ENCODE results near the gene ZNF326.
"Not testable (repeated sequence)": the region's sequence is repeated elsewhere in the genome, so short reads cannot be mapped to it uniquely, and the experiment has no call there.

Gene ZNF326

DNA sequence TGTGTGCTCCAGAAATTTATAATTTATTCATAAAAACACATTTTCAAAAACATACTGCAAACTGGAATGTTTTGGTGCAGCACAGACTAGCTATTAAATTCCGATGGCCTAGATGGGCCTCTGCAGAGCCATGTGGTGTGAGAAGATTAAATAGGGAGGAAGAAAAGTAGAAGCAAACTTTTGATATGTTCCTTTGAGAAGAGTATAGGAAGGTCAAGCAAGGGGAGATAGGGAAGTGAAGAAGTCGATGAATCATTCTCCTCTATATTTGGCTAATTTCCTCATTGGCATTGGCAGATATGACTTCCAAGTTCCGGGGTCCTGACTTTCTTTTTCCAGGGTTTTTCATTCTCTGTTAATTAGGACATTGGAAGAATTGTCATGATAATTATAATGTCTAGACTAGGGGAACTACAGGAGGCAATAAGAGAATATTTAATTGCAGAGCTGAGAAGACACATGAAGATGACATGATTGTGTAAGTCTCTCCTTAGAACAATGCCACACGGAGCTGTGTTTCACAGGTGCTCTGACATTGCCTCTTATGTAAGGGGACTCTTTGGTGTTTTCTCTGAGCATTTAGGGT lies 19.3 kb upstream of the ZNF326 start:
- Histone ChIP-seq H3K36me3 (ENCODE audit: control insufficient read depth, low read length) (no peaks in the 10 kb centered on the region), H3F3A (ENCODE audit: control insufficient read depth, insufficient read depth) (no peaks in the 10 kb centered on the region), H3K9me3 (ENCODE audit: control insufficient read depth, insufficient read depth, low read length) (no peaks in the 10 kb centered on the region), H3K4me1 (ENCODE audit: control insufficient read depth, low read length) (no peaks in the 10 kb centered on the region), H3K9me2 (replicated peaks; ENCODE audit: control insufficient read depth, low read length) (no peaks in the 10 kb centered on the region), H3K4me2 (ENCODE audit: low read length) (no peak overlapping the region), H3K79me2 (ENCODE audit: control insufficient read depth, low read length) (no peaks in the 10 kb centered on the region), H3K27me3 (ENCODE audit: control insufficient read depth, low read length) (0 out of 2 replicates have a peak, but pooled peaks cover 3% of the 10 kb centered on the region), H3K27ac (ENCODE audit: low read depth, low read length) (no peak overlapping the region), H4K20me1 (ENCODE audit: control insufficient read depth, insufficient read depth, low read depth, low read length) (no peaks in the 10 kb centered on the region), H3K4me3 (ENCODE audit: low read length) (no peak overlapping the region)
- TF ChIP-seq EZH2phosphoT487 (IDR thresholded peaks at IDR 0.05; ENCODE audit: borderline replicate concordance, low read length) (no peak), CTCF (IDR thresholded peaks at IDR 0.05; ENCODE audit: low read depth, low read length, poor library complexity, severe bottlenecking) (no peak)

DNA sequence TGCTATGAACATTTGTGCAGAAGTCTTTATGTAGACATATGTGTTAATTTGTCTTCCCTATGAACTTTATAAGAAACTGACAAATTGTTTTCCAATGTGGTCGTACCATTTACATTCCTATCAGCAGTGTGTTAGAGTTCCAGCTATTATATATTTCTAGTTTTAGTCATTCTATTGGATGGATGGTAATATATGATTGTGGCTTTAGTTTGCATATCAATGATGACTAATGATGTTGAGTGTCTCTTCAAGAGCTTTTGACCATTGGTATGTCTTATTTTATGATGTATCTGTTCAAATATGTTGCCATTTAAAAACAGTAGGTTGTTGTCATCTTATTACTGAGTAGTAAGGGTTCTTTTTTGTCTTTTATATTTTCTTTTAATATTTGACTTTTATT lies 16.2 kb upstream of the ZNF326 start:
- no peaks in the 10 kb centered on the region for H4K20me1 ChIP-seq (ENCODE audit: control insufficient read depth, insufficient read depth, low read depth, low read length)
- no peaks in the 10 kb centered on the region for H3K9me3 ChIP-seq (ENCODE audit: control insufficient read depth, insufficient read depth, low read length)
- H3K9me2 ChIP-seq (replicated peaks; ENCODE audit: control insufficient read depth, low read length): no peaks in the 10 kb centered on the region
- H3K27me3 ChIP-seq (ENCODE audit: control insufficient read depth, low read length): 0 out of 2 replicates have a peak, but pooled peaks cover 3% of the 10 kb centered on the region
- no peak overlapping the region for H3K27ac ChIP-seq (ENCODE audit: low read depth, low read length)
- no peak overlapping the region for H3K4me2 ChIP-seq (ENCODE audit: low read length)
- no peaks in the 10 kb centered on the region for H3K79me2 ChIP-seq (ENCODE audit: control insufficient read depth, low read length)
- no peaks in the 10 kb centered on the region for H3K4me1 ChIP-seq (ENCODE audit: control insufficient read depth, low read length)
- no peaks in the 10 kb centered on the region for H3K36me3 ChIP-seq (ENCODE audit: control insufficient read depth, low read length)
- H3F3A ChIP-seq (ENCODE audit: control insufficient read depth, insufficient read depth): no peaks in the 10 kb centered on the region
- no peak for TF ChIP-seq EZH2phosphoT487 (IDR thresholded peaks at IDR 0.05; ENCODE audit: borderline replicate concordance, low read length)
- no peak for TF ChIP-seq CTCF (IDR thresholded peaks at IDR 0.05; ENCODE audit: low read depth, low read length, poor library complexity, severe bottlenecking)
- no peak overlapping the region for H3K4me3 ChIP-seq (ENCODE audit: low read length)

GRCh38 chr1:89980605-89981004 lies 14.3 kb upstream of the ZNF326 start:
- H3K36me3 ChIP-seq (ENCODE audit: control insufficient read depth, low read length): no peaks in the 10 kb centered on the region
- H3K9me3 ChIP-seq (ENCODE audit: control insufficient read depth, insufficient read depth, low read length): no peaks in the 10 kb centered on the region
- no peaks in the 10 kb centered on the region for H3F3A ChIP-seq (ENCODE audit: control insufficient read depth, insufficient read depth)
- no peak overlapping the region for H3K27ac ChIP-seq (ENCODE audit: low read depth, low read length)
- H3K9me2 ChIP-seq (replicated peaks; ENCODE audit: control insufficient read depth, low read length): no peaks in the 10 kb centered on the region
- no peaks in the 10 kb centered on the region for H4K20me1 ChIP-seq (ENCODE audit: control insufficient read depth, insufficient read depth, low read depth, low read length)
- TF ChIP-seq EZH2phosphoT487 (IDR thresholded peaks at IDR 0.05; ENCODE audit: borderline replicate concordance, low read length): no peak
- TF ChIP-seq CTCF (IDR thresholded peaks at IDR 0.05; ENCODE audit: low read depth, low read length, poor library complexity, severe bottlenecking): no peak
- H3K27me3 ChIP-seq (ENCODE audit: control insufficient read depth, low read length): 0 out of 2 replicates have a peak, but pooled peaks cover 3% of the 10 kb centered on the region
- H3K4me3 ChIP-seq (ENCODE audit: low read length): no peak overlapping the region
- H3K79me2 ChIP-seq (ENCODE audit: control insufficient read depth, low read length): no peaks in the 10 kb centered on the region
- H3K4me1 ChIP-seq (ENCODE audit: control insufficient read depth, low read length): no peaks in the 10 kb centered on the region
- H3K4me2 ChIP-seq (ENCODE audit: low read length): no peak overlapping the region

- not testable (repeated sequence) for H3K4me1 ChIP-seq (ENCODE audit: control insufficient read depth, low read length); H3K27ac ChIP-seq (ENCODE audit: low read depth, low read length); H3K9me3 ChIP-seq (ENCODE audit: control insufficient read depth, insufficient read depth, low read length); H3K4me2 ChIP-seq (ENCODE audit: low read length); H3K4me3 ChIP-seq (ENCODE audit: low read length); H3F3A ChIP-seq (ENCODE audit: control insufficient read depth, insufficient read depth); H3K27me3 ChIP-seq (ENCODE audit: control insufficient read depth, low read length); H3K9me2 ChIP-seq (replicated peaks; ENCODE audit: control insufficient read depth, low read length); H4K20me1 ChIP-seq (ENCODE audit: control insufficient read depth, insufficient read depth, low read depth, low read length); H3K79me2 ChIP-seq (ENCODE audit: control insufficient read depth, low read length); H3K36me3 ChIP-seq (ENCODE audit: control insufficient read depth, low read length)
Measured at GRCh38 chr1:89982846-89983245, 12.1 kb upstream of the ZNF326 start.

- not testable (repeated sequence) for H4K20me1 ChIP-seq (ENCODE audit: control insufficient read depth, insufficient read depth, low read depth, low read length); H3F3A ChIP-seq (ENCODE audit: control insufficient read depth, insufficient read depth); H3K4me1 ChIP-seq (ENCODE audit: control insufficient read depth, low read length); H3K9me3 ChIP-seq (ENCODE audit: control insufficient read depth, insufficient read depth, low read length); H3K9me2 ChIP-seq (replicated peaks; ENCODE audit: control insufficient read depth, low read length); H3K27me3 ChIP-seq (ENCODE audit: control insufficient read depth, low read length); H3K27ac ChIP-seq (ENCODE audit: low read depth, low read length); H3K79me2 ChIP-seq (ENCODE audit: control insufficient read depth, low read length); H3K4me3 ChIP-seq (ENCODE audit: low read length); H3K36me3 ChIP-seq (ENCODE audit: control insufficient read depth, low read length); H3K4me2 ChIP-seq (ENCODE audit: low read length)
Measured at GRCh38 chr1:89984564-89985116, 10.3 kb upstream of the ZNF326 start.

All from DOHH2 (cell line).